Measurements from ENCODE around the gene BCKDHB.
"Not testable (repeated sequence)": the region's sequence is repeated elsewhere in the genome, so short reads cannot be mapped to it uniquely, and the experiment has no call there.

GRCh38 chr6:80068146-80068545 lies 38.3 kb upstream of the BCKDHB start:
- TF ChIP-seq CTCF (IDR thresholded peaks at IDR 0.05; ENCODE audit: low read length); EZH2 (optimal IDR thresholded peaks at IDR 0.05; ENCODE audit: low read depth, low read length): not testable (repeated sequence)
